Measurements from ENCODE around the gene SIGLEC1. TPM values are rescaled to one million over a fixed set of nuclear protein-coding genes. Genes with fewer than 3 reads are reported as not detected.
A peak's percentile ranks its signal among the peaks of the same experiment; 100 is the strongest.

The SIGLEC1 gene
- total and polyA plus RNA-seq, 2 of the 8 experiments (the other 6 are each of a cell fraction or from before 2014, with no cell fraction given): 0.02 TPM; not detected in 1

DNA sequence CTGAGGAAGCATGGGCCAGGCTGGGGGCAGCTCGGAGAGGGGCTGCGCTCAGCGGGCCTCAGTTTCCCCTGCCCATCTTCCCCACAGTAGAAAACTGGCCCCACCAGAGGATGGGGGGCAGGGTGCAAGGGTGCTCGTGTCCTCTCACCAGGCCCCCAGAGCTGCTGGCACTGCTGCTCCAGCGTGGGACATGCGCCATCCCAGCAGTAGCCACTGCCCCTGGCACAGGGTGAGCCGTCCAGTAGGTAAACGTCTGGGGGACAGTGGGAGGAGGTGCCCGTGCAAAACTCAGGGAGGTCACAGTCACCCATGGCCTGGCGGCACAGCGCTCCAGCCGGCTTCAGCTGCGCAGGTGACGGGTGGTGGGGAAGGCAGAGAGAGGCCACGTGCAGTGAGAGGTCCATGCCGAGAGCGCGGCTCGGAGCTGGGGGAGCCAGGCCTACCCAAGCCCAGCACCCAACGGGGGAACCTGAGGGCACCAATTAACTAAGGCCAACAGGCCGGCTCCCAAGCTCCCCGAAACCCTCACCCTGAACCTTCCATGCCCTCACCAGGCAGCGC is 40.3 kb downstream of the SIGLEC1 start:
- no peak overlapping the region; the same call in 1 of the 2 replicates for H2AFZ ChIP-seq (ENCODE audit: low read length)

More for the DNA sequence above, 40.3 kb downstream of the SIGLEC1 start:
- Histone ChIP-seq H3K27me3 (replicated peaks in 1 of 4; ENCODE audit: control insufficient read depth in 3 of 4, extremely low read depth in 1 of 4, insufficient read depth in 3 of 4, low read length in 3 of 4) (peaks cover 6 to 25% (median 19%) of the 10 kb centered on the region in 4 experiments; a peak in 6 of 7 replicates), H3K4me3 (ENCODE audit: extremely low read depth in 1 of 4, insufficient read depth in 2 of 4, low read depth in 3 of 4, low read length in 4 of 4) (peak overlapping the region; percentile 28 to 56 (median 35)), H3K23ac (ENCODE audit: insufficient read length) (no peak overlapping the region), H3K36me3 (ENCODE audit: control insufficient read depth in 2 of 4, insufficient read depth in 4 of 4, low read length in 3 of 4) (no peaks in the 10 kb centered on the region), H3K23me2 (ENCODE audit: low read depth, low read length) (peaks cover 9% of the 10 kb centered on the region; the same call in 1 of the 2 replicates), H3K79me2 (ENCODE audit: control insufficient read depth in 1 of 2, insufficient read depth in 2 of 2, low read length in 2 of 2) (no peaks in the 10 kb centered on the region), H4K5ac (ENCODE audit: insufficient read length, low read depth, low read length) (no peak overlapping the region), H2BK15ac (ENCODE audit: low read length) (peak overlapping the region; percentile 81; the same call in 1 of the 2 replicates), H2BK20ac (ENCODE audit: low read length) (no peak overlapping the region), H3K79me1 (ENCODE audit: low read depth, low read length) (no peaks in the 10 kb centered on the region), H3K4me2 (ENCODE audit: insufficient read depth in 1 of 2, low read depth in 2 of 2, low read length in 2 of 2) (peak overlapping the region; percentile 74 to 81), H3K4ac (replicated peaks; ENCODE audit: insufficient read length, low read depth, low read length) (no peak overlapping the region), H3K4me1 (replicated peaks in 1 of 4; ENCODE audit: control insufficient read depth in 3 of 4, insufficient read depth in 4 of 4, low read length in 3 of 4) (peaks cover 0 to 13% (median 4%) of the 10 kb centered on the region in 4 experiments; a peak in 4 of 7 replicates), H2AK5ac (ENCODE audit: low read depth, low read length) (no peak overlapping the region), H3K14ac (ENCODE audit: insufficient read length) (no peak overlapping the region), H3K9me3 (ENCODE audit: insufficient read depth in 2 of 2, low read depth in 1 of 2, low read length in 1 of 2) (no peaks in the 10 kb centered on the region), H3K27ac (ENCODE audit: low read depth, low read length) (no peak overlapping the region), H2BK12ac (ENCODE audit: low read depth, low read length) (peak overlapping the region; percentile 60), H4K91ac (replicated peaks; ENCODE audit: insufficient read length, low read length) (no peak overlapping the region), H3K18ac (ENCODE audit: extremely low read depth, low read length) (peak overlapping the region; percentile 71), H3K9ac (replicated peaks in 1 of 4; ENCODE audit: extremely low read depth in 1 of 4, low read depth in 3 of 4, low read length in 3 of 4) (no peak overlapping the region), H2BK5ac (ENCODE audit: low read depth, low read length) (no peak overlapping the region), H3K56ac (replicated peaks; ENCODE audit: insufficient read length, low read depth, low read length) (no peak overlapping the region), H4K20me1 (replicated peaks in 1 of 2; ENCODE audit: control insufficient read depth in 1 of 2, insufficient read depth in 2 of 2, low read length in 2 of 2) (peaks cover 0 to 3% of the 10 kb centered on the region in 2 experiments), H2BK120ac (replicated peaks; ENCODE audit: low read depth, low read length) (no peak overlapping the region), H4K8ac (ENCODE audit: extremely low read depth, insufficient read depth, low read length) (peak overlapping the region; percentile 87)
- no peak for DNase-seq (ENCODE audit: low read depth in 1 of 2, low spot score in 2 of 2)
- TF ChIP-seq, protein P1, sequence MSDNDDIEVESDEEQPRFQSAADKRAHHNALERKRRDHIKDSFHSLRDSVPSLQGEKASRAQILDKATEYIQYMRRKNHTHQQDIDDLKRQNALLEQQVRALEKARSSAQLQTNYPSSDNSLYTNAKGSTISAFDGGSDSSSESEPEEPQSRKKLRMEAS (IDR thresholded peaks at IDR 0.05): peak; percentile 88
- TF ChIP-seq RNF2 (IDR thresholded peaks at IDR 0.05; ENCODE audit: borderline replicate concordance, low read depth, low read length, missing control alignments, poor library complexity, severe bottlenecking): no peak
- TF ChIP-seq SP1 (IDR thresholded peaks at IDR 0.05; ENCODE audit: low read depth, low read length): no peak
- TF ChIP-seq CTBP2 (IDR thresholded peaks at IDR 0.05; ENCODE audit: borderline replicate concordance, insufficient read depth, insufficient read length, low read length): no peak
- TF ChIP-seq, protein P2, sequence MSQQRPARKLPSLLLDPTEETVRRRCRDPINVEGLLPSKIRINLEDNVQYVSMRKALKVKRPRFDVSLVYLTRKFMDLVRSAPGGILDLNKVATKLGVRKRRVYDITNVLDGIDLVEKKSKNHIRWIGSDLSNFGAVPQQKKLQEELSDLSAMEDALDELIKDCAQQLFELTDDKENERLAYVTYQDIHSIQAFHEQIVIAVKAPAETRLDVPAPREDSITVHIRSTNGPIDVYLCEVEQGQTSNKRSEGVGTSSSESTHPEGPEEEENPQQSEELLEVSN (IDR thresholded peaks at IDR 0.05): peak; percentile 79
- TF ChIP-seq JUN (IDR thresholded peaks at IDR 0.05; ENCODE audit: low read depth, low read length): no peak
- 0 out of 2 replicates have a peak, but pooled peaks have one; percentile 15 for TF ChIP-seq CREB1 (IDR thresholded peaks at IDR 0.05)
- ChIA-PET CTCF (ENCODE audit: partially characterized antibody) (interaction anchor here (0.7 to 45.1 kb wide), 11 partner anchors 9 to 110 kb away, joined by 3 to 1432 read pairs (median 5); partner anchors contain the start of genes ADAM33, GFRA4, HSPA12B and SIGLEC1), POLR2A (ENCODE audit: partially characterized antibody) (interaction anchor here (1.1 to 1.3 kb wide), 2 partner anchors 9 to 11 kb away, joined by 3 read pairs; partner anchors contain the start of gene ADAM33)
- no peak for FAIRE-seq
- WGBS, 2 experiments (ENCODE audit: extremely low coverage in 1 of 2, insufficient coverage in 1 of 2, insufficient read length in 1 of 2, insufficient replicate concordance in 2 of 2, low coverage in 1 of 2, low lambda C conversion rate in 2 of 2, missing lambda C conversion rate in 1 of 2): 54% methylated on average over 23 of the region's 23 CpGs; no CpG with 5 or more reads in 1 of the 2 experiments

Measured in H1 (cell line).